ENCODE results near the gene KL.

DNA sequence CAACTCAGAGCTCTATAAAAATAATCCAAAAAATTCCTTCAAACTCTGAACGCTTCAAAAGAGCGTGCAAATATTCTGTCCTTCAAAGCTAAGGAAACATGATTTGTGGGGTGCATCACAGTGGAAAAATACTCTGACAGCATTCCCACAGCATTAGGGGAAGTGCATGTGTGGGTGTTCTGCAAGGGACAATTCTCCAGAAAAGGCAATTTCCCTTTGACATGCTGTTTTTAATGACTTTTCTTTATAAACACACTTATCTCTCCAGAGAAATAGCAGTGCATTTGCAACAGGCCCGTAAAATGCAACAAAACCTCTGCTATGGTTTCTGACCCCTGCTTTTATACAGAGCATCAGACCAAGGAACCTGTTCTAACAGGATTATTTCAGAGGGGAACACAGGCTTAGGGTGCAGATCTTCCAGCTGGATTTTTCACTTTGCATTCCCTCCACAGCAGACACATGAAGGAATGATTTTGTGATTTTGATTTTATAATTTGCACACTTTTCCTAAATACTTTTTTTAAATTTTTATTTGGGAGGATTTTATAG, 42.6 kb downstream of the KL start:
- TF ChIP-seq, protein P1, sequence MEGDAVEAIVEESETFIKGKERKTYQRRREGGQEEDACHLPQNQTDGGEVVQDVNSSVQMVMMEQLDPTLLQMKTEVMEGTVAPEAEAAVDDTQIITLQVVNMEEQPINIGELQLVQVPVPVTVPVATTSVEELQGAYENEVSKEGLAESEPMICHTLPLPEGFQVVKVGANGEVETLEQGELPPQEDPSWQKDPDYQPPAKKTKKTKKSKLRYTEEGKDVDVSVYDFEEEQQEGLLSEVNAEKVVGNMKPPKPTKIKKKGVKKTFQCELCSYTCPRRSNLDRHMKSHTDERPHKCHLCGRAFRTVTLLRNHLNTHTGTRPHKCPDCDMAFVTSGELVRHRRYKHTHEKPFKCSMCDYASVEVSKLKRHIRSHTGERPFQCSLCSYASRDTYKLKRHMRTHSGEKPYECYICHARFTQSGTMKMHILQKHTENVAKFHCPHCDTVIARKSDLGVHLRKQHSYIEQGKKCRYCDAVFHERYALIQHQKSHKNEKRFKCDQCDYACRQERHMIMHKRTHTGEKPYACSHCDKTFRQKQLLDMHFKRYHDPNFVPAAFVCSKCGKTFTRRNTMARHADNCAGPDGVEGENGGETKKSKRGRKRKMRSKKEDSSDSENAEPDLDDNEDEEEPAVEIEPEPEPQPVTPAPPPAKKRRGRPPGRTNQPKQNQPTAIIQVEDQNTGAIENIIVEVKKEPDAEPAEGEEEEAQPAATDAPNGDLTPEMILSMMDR (IDR thresholded peaks at IDR 0.05 in 4 of 5, conservative IDR thresholded peaks at IDR 0.05 in 1 of 5) = no peak
- no peak for TF ChIP-seq POLR2A (IDR thresholded peaks at IDR 0.05)

All from gastrocnemius medialis (tissue), 4 donors.